ENCODE results near the gene XCR1. TPM values are rescaled to one million over a fixed set of nuclear protein-coding genes. Genes with fewer than 3 reads are reported as not detected.
A peak's percentile ranks its signal among the peaks of the same experiment; 100 is the strongest.

The XCR1 gene
- total RNA-seq, 1 donor, result not detected

GRCh38 chr3:45974686-45975085, 52.6 kb downstream of the XCR1 start:
- Histone ChIP-seq H3K4me2 (ENCODE audit: insufficient read depth, low read length) (no peak overlapping the region), H3K79me2 (ENCODE audit: insufficient read depth, low read length) (no peaks in the 10 kb centered on the region), H3K4me3 (ENCODE audit: insufficient read depth, low read length) (no peak overlapping the region), H3K36me3 (ENCODE audit: insufficient read depth, low read length) (peaks cover 45% of the 10 kb centered on the region), H4K20me1 (ENCODE audit: insufficient read depth, low read length) (no peaks in the 10 kb centered on the region), H3K9me3 (ENCODE audit: low read depth, low read length) (no peaks in the 10 kb centered on the region), H2AFZ (ENCODE audit: low read length) (no peak overlapping the region), H3K27me3 (ENCODE audit: insufficient read depth, low read length) (no peaks in the 10 kb centered on the region), H3K27ac (ENCODE audit: low read depth, low read length) (no peak overlapping the region), H3K4me1 (ENCODE audit: insufficient read depth, low read length) (peaks cover 21% of the 10 kb centered on the region)
- no peak for DNase-seq (ENCODE audit: insufficient read length, low spot score, missing footprints)
- no peak for TF ChIP-seq CTCF (IDR thresholded peaks at IDR 0.05; ENCODE audit: extremely low read depth, low read depth, low read length)

GRCh38 chr3:45972534-45973402, 54.5 kb downstream of the XCR1 start:
- H3K4me3 ChIP-seq (ENCODE audit: insufficient read depth, low read length), result no peak overlapping the region
- H3K4me1 ChIP-seq (ENCODE audit: insufficient read depth, low read length), result peaks cover 29% of the 10 kb centered on the region
- no peaks in the 10 kb centered on the region for H3K27me3 ChIP-seq (ENCODE audit: insufficient read depth, low read length)
- H2AFZ ChIP-seq (ENCODE audit: low read length), result no peak overlapping the region
- H3K79me2 ChIP-seq (ENCODE audit: insufficient read depth, low read length), result no peaks in the 10 kb centered on the region
- TF ChIP-seq CTCF (IDR thresholded peaks at IDR 0.05; ENCODE audit: extremely low read depth, low read depth, low read length), result no peak
- H3K4me2 ChIP-seq (ENCODE audit: insufficient read depth, low read length), result peak overlapping the region; percentile 70
- DNase-seq (ENCODE audit: insufficient read length, low spot score, missing footprints), result peak; percentile 94
- H3K27ac ChIP-seq (ENCODE audit: low read depth, low read length), result peak overlapping the region; percentile 44
- no peaks in the 10 kb centered on the region for H3K9me3 ChIP-seq (ENCODE audit: low read depth, low read length)
- peaks cover 44% of the 10 kb centered on the region for H3K36me3 ChIP-seq (ENCODE audit: insufficient read depth, low read length)
- H4K20me1 ChIP-seq (ENCODE audit: insufficient read depth, low read length), result peaks cover 6% of the 10 kb centered on the region

GRCh38 chr3:45969953-45970352, 57.3 kb downstream of the XCR1 start:
- Histone ChIP-seq H3K36me3 (ENCODE audit: insufficient read depth, low read length) (peaks cover 50% of the 10 kb centered on the region), H3K79me2 (ENCODE audit: insufficient read depth, low read length) (no peaks in the 10 kb centered on the region), H3K27ac (ENCODE audit: low read depth, low read length) (no peak overlapping the region), H3K9me3 (ENCODE audit: low read depth, low read length) (no peaks in the 10 kb centered on the region), H3K4me1 (ENCODE audit: insufficient read depth, low read length) (peaks cover 29% of the 10 kb centered on the region), H3K27me3 (ENCODE audit: insufficient read depth, low read length) (no peaks in the 10 kb centered on the region), H3K4me2 (ENCODE audit: insufficient read depth, low read length) (no peak overlapping the region), H4K20me1 (ENCODE audit: insufficient read depth, low read length) (peaks cover 6% of the 10 kb centered on the region), H3K4me3 (ENCODE audit: insufficient read depth, low read length) (no peak overlapping the region), H2AFZ (ENCODE audit: low read length) (no peak overlapping the region)
- TF ChIP-seq CTCF (IDR thresholded peaks at IDR 0.05; ENCODE audit: extremely low read depth, low read depth, low read length), result no peak
- DNase-seq (ENCODE audit: insufficient read length, low spot score, missing footprints), result no peak

GRCh38 chr3:45969116-45969515, 58.2 kb downstream of the XCR1 start:
- DNase-seq (ENCODE audit: insufficient read length, low spot score, missing footprints), result no peak
- no peaks in the 10 kb centered on the region for H3K9me3 ChIP-seq (ENCODE audit: low read depth, low read length)
- peaks cover 6% of the 10 kb centered on the region for H4K20me1 ChIP-seq (ENCODE audit: insufficient read depth, low read length)
- H3K79me2 ChIP-seq (ENCODE audit: insufficient read depth, low read length), result no peaks in the 10 kb centered on the region
- H3K4me2 ChIP-seq (ENCODE audit: insufficient read depth, low read length), result no peak overlapping the region
- H2AFZ ChIP-seq (ENCODE audit: low read length), result no peak overlapping the region
- TF ChIP-seq CTCF (IDR thresholded peaks at IDR 0.05; ENCODE audit: extremely low read depth, low read depth, low read length), result no peak
- peaks cover 29% of the 10 kb centered on the region for H3K4me1 ChIP-seq (ENCODE audit: insufficient read depth, low read length)
- no peak overlapping the region for H3K4me3 ChIP-seq (ENCODE audit: insufficient read depth, low read length)
- no peaks in the 10 kb centered on the region for H3K27me3 ChIP-seq (ENCODE audit: insufficient read depth, low read length)
- peaks cover 52% of the 10 kb centered on the region for H3K36me3 ChIP-seq (ENCODE audit: insufficient read depth, low read length)
- no peak overlapping the region for H3K27ac ChIP-seq (ENCODE audit: low read depth, low read length)
